GM06990 (cell line): ENCODE results near the gene RABGAP1.

Experiments used
- DNase-seq: peaks from one replicate; pipeline ENCODE4 v3.0.0-alpha.2; 2011; ENCODE audit not compliant: insufficient read length; ENCODE audit errors: extremely low read depth
- H3K27me3 ChIP-seq: replicated peaks from 2 replicates; pipeline ENCODE4 v1.6.0; 2011; ENCODE audit warnings: low read length; ENCODE audit not compliant: control insufficient read depth, insufficient read depth
- H3K36me3 ChIP-seq: 2 replicates; pipeline ENCODE4 v1.5.1; 2011; ENCODE audit warnings: low read length; ENCODE audit not compliant: control insufficient read depth, insufficient read depth
- H3K4me3 ChIP-seq: replicated peaks from 2 replicates; pipeline ENCODE4 v1.5.1; 2011; ENCODE audit warnings: low read depth, mild to moderate bottlenecking, control low read depth, low read length
- CTCF ChIP-seq: IDR thresholded peaks from 2 replicates; pipeline ENCODE4 v1.5.1; 2011; ENCODE audit warnings: low read length, control low read depth, mild to moderate bottlenecking, inconsistent platforms; ENCODE audit not compliant: insufficient read depth, poor library complexity, severe bottlenecking

RABGAP1 gene

GRCh38 chr9:123149067-123149466 is 208.2 kb downstream of the RABGAP1 start:
- Histone ChIP-seq H3K4me3 (no peak overlapping the region), H3K27me3 (no peaks in the 10 kb centered on the region), H3K36me3 (no peaks in the 10 kb centered on the region; the same call in 1 of the 2 replicates)
- no peak for TF ChIP-seq CTCF
- no peak for DNase-seq

GRCh38 chr9:123150708-123151503 is 210.1 kb downstream of the RABGAP1 start:
- H3K36me3 ChIP-seq = peaks cover 1% of the 10 kb centered on the region; the same call in 1 of the 2 replicates
- H3K4me3 ChIP-seq = no peak overlapping the region
- no peak for DNase-seq
- H3K27me3 ChIP-seq = no peaks in the 10 kb centered on the region
- no peak for TF ChIP-seq CTCF
